Gastroesophageal sphincter (tissue), 3 donors: Measurements from ENCODE around the gene SECTM1.

Experiments
- CTCF ChIP-seq, 4 experiments: fragments of 200-600 bp in 2 of 4; fragments of 450-650 bp in 2 of 4; sonication (generic) in 1 of 4; IDR thresholded peaks; one replicate each; pipeline ENCODE4 v1.5.1; 2017 to 2019; ENCODE audit warnings: antibody characterized with exemption in 4 of 4, mild to moderate bottlenecking in 2 of 4, moderate library complexity in 2 of 4
- EP300 ChIP-seq: sonication (generic); formaldehyde crosslinking; IDR thresholded peaks from one replicate; pipeline ENCODE4 v1.6.1; 2017; ENCODE audit warnings: antibody characterized with exemption, mild to moderate bottlenecking

DNA sequence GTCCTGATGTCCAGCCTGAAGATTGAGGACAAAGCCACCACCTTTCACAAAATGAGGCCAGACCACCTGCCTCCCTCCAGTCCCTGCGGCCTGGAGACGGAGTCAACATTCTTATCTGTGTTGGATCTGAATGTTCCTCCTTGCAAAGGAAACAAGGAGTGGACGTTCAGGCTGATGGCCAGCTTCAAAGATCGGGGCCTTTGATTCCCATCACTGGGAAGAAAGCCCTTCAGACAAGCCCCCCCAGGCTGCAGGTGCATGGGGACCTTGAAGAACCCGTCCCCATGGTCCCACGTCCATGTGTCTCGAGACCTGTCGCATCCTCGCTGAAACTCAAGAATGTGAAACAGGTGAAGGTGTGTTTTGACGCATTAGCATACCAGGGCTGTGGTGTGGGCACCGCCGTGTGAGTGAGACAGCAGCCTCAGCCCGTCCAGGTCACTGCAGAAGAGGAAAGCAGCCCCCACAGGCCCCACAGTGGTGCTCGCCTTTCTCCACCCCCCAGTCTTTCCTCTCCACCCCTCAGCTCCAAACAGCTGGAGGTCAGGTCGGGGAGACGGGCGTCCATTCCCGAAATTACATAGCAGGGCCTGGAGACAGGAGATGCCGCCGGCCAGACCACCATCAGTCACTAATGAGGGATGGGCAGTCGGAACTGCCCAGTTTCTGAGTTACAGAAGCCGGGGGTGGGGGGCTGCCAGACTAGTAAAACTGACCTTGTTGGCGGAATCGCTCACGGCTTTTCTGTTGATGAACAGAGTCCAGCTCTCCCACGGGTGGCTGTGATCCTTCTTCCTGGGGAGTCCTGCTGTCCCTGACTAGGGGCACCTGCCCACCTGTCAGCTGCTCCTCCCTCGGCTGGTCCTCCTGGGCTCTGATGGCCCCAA lies 59.2 kb downstream of the SECTM1 start:
- TF ChIP-seq CTCF (IDR thresholded peaks at IDR 0.05), result no peak
- TF ChIP-seq EP300, result no peak
